IMR-90 (cell line): ENCODE data around the gene ABHD17A.

Experiments
- CEBPB ChIP-seq: IDR thresholded peaks from 2 replicates; pipeline ENCODE4 v1.6.1; 2012; ENCODE audit warnings: low read depth, low read length, improper control_type of control experiment
- CHD1 ChIP-seq: IDR thresholded peaks from 2 replicates; pipeline ENCODE4 v1.6.1; 2012; ENCODE audit warnings: low read depth, low read length, improper control_type of control experiment
- MXI1 ChIP-seq: IDR thresholded peaks from 2 replicates; pipeline ENCODE4 v1.6.1; 2012; ENCODE audit warnings: low read depth, mild to moderate bottlenecking, low read length, moderate library complexity, borderline replicate concordance
- POLR2A ChIP-seq: IDR thresholded peaks from 2 replicates; pipeline ENCODE4 v1.6.1; 2012; ENCODE audit warnings: mild to moderate bottlenecking, low read depth, low read length
- RAD21 ChIP-seq: IDR thresholded peaks from 2 replicates; pipeline ENCODE4 v1.6.1; 2012; ENCODE audit warnings: low read length, improper control_type of control experiment
- RCOR1 ChIP-seq: IDR thresholded peaks from 2 replicates; pipeline ENCODE4 v1.6.1; 2012; ENCODE audit warnings: mild to moderate bottlenecking, low read length, improper control_type of control experiment; ENCODE audit not compliant: insufficient replicate concordance
- TF ChIP-seq, protein P1 (sequence below): conservative IDR thresholded peaks from 2 replicates; pipeline ENCODE4 v1.5.1; 2012; ENCODE audit warnings: mild to moderate bottlenecking, low read depth, low read length, improper control_type of control experiment
- TF ChIP-seq, protein P2 (sequence below): fragments of 150-350 bp; IDR thresholded peaks from 2 replicates; pipeline ENCODE4 v1.6.1; 2016; ENCODE audit warnings: low read depth, mild to moderate bottlenecking, low read length, moderate library complexity, borderline replicate concordance

DNA sequence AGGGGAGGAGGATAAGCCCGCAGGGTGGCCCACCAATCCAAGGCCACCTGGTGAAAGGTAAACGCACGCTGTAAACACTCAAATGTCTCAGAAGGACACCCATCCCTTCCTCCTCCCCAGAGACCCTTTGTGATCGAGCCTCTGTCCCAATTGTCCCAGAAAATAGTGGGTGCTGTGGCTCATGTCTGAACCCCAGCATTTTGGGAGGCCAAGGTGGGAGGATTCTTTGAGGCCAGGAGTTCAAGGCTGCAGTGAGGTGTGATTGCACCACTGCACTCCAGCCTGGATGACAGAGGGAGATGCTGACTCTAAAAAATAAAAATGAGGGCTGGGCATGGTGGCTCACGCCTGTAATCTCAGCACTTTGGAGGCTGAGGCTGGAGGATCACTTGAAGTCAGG, 3.1 kb upstream of the ABHD17A start:
- TF ChIP-seq, protein P1, sequence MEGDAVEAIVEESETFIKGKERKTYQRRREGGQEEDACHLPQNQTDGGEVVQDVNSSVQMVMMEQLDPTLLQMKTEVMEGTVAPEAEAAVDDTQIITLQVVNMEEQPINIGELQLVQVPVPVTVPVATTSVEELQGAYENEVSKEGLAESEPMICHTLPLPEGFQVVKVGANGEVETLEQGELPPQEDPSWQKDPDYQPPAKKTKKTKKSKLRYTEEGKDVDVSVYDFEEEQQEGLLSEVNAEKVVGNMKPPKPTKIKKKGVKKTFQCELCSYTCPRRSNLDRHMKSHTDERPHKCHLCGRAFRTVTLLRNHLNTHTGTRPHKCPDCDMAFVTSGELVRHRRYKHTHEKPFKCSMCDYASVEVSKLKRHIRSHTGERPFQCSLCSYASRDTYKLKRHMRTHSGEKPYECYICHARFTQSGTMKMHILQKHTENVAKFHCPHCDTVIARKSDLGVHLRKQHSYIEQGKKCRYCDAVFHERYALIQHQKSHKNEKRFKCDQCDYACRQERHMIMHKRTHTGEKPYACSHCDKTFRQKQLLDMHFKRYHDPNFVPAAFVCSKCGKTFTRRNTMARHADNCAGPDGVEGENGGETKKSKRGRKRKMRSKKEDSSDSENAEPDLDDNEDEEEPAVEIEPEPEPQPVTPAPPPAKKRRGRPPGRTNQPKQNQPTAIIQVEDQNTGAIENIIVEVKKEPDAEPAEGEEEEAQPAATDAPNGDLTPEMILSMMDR = no peak
- TF ChIP-seq POLR2A (no peak), MXI1 (no peak), RAD21 (no peak), CHD1 (no peak), CEBPB (no peak), RCOR1 (no peak)
- TF ChIP-seq, protein P2, sequence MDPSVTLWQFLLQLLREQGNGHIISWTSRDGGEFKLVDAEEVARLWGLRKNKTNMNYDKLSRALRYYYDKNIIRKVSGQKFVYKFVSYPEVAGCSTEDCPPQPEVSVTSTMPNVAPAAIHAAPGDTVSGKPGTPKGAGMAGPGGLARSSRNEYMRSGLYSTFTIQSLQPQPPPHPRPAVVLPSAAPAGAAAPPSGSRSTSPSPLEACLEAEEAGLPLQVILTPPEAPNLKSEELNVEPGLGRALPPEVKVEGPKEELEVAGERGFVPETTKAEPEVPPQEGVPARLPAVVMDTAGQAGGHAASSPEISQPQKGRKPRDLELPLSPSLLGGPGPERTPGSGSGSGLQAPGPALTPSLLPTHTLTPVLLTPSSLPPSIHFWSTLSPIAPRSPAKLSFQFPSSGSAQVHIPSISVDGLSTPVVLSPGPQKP = no peak
